Activated T-helper 1 cell treated with anti-CD3 and anti-CD28 coated beads, Interleukin-2, amount 50 U/mL, for 16 hours (primary cell): ENCODE measurements around the gene OGFOD1.

ENCODE experiments used
- DNase-seq, 2 donors: peaks; one replicate each; pipeline ENCODE4 v3.0.0-alpha.2; 2020; ENCODE audit warnings: low read depth in 1 of 2, low spot score in 1 of 2

The OGFOD1 gene

GRCh38 chr16:56520251-56520577 is 68.9 kb downstream of the OGFOD1 start:
- DNase-seq = no peak

- DNase-seq = no peak
Observed at GRCh38 chr16:56525236-56525635, 73.9 kb downstream of the OGFOD1 start.
